GM18867 (cell line): ENCODE data around the gene LGALS1.
"Not testable (repeated sequence)": the region's sequence is repeated elsewhere in the genome, so short reads cannot be mapped to it uniquely, and the experiment has no call there.

Experiments used
- ATAC-seq: cut with Tn5 transposase; IDR thresholded peaks from one replicate; pipeline ENCODE4 v1.9.1; 2021; ENCODE audit warnings: mild to moderate bottlenecking, moderate library complexity; ENCODE audit not compliant: unreplicated experiment

LGALS1 gene

GRCh38 chr22:37714634-37715033, 39.2 kb downstream of the LGALS1 start:
- no peak for ATAC-seq

DNA sequence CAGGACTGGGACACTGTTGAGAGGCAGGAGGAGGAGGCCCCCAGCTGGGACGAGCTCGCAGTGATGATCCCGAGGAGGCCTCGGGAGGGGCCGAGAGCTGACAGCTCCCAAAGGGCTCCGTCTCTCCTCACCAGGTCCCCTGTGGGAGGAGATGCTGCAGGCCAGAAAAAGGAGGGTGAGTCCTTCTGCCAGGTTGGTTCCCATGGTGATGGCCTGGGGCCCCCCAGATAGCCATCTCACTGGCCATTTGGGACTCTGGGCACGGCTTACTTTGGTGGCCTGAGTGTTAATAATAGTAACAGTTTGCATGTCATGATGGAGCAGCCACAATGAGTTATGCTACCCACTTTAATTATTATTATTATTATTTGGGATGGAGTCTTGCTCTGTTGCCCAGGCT, 40.3 kb downstream of the LGALS1 start:
- ATAC-seq: no peak

DNA sequence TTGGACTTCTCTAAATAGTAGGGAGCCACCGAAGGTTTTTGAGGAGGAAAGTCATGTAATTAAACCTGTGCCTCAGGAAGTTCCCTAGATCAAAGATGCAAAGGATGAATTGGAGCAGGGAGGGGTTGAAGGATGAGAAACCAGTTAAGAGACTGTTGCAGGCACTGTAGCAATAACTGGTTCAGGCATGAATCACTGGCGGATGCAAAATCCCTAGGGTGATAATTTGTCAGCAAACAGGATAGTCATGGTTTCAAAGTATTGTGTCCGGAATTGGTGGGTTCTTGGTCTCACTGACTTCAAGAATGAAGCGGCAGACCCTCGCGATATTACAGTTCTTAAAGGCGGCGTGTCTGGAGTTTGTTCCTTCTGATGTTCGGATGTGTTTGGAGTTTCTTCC, 41.3 kb downstream of the LGALS1 start:
- ATAC-seq: no peak

DNA sequence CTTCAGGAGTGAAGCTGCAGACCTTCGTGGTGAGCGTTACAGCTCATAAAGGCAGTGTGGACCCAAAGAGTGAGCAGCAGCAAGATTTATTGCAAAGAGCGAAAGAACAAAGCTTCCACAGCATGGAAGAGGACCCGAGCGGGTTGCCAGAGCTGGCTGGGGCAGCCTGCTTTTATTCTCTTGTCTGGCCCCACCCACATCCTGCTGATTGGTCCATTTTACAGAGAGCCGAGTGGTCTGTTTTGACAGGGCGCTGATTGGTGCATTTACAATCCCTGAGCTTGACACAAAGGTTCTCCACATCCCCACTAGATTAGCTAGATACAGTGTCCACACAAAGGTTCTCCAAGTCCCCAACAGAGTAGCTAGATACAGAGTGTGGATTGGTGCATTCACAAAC, 41.8 kb downstream of the LGALS1 start:
- ATAC-seq: not testable (repeated sequence)

DNA sequence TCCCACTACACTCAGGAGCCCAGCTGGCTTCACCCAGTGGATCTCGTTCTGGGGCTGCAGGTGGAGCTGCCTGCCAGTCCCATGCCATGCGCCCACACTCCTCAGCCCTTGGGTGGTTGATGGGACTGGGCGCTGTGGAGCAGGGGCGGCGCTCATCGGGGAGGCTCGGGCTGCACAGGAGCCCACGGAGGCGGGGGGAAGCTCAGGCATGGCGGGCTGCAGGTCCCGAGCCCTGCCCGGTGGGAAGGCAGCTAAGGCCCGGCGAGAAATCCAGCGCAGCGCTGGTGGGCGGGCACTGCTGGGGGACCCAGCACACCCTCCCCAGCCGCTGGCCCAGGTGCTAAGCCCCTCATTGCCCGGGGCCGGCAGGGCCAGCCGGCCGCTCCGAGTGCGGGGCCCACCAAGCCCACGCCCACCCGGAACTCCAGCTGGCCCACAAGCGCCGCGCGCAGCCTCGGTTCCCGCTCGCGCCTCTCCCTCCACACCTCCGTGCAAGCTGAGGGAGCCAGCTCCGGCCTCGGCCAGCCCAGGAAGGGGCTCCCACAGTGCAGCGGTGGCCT, 42.4 kb downstream of the LGALS1 start:
- ATAC-seq: not testable (repeated sequence)

DNA sequence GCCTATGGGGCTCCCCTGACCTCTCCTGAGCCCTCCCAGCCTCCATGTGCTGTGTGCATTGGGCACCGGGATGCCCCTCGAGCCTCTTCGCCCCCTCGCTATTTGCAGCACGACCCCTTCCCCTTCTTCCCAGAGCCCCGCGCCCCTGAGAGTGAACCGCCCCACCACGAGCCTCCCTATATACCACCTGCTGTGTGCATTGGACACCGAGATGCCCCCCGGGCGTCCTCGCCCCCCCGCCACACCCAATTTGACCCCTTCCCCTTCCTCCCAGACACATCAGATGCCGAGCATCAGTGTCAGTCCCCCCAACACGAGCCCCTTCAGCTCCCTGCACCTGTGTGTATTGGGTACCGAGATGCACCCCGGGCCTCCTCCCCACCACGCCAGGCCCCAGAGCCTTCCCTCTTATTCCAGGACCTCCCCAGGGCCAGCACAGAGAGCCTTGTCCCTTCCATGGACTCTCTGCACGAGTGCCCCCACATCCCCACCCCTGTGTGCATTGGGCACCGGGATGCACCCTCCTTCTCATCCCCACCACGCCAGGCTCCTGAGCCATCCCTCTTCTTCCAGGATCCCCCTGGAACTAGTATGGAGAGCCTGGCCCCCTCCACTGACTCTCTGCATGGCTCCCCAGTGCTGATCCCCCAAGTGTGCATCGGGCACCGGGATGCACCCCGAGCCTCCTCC, 50.3 kb downstream of the LGALS1 start:
- no peak for ATAC-seq

- ATAC-seq: no peak
Observed at GRCh38 chr22:37726241-37726887, 50.9 kb downstream of the LGALS1 start.

DNA sequence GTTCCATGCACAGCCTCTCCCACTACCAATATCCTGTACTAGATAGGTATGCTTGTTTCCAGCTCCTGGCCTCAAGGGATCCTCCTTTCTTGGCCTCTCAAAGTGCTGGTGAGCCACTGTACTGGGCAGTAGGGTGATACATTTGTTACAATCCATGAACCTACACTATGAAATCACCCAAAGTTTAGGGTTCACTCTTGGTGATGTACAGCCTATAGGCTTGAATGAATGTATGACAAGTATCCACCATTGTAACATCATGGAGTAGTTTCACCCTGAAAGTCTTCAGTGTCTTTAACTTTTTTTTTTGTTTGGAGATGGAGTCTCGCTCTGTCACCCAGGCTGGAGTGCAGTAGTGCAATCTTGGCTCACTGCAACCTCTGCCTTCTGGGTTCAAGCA, 53.2 kb downstream of the LGALS1 start:
- ATAC-seq: no peak
